HG02759 (cell line): ENCODE data around the gene CDH12.
"Not testable (repeated sequence)": the region's sequence is repeated elsewhere in the genome, so short reads cannot be mapped to it uniquely, and the experiment has no call there.

Experiments used
- ATAC-seq: cut with Tn5 transposase; IDR thresholded peaks from one replicate; pipeline ENCODE4 v1.9.1; 2021; ENCODE audit warnings: mild to moderate bottlenecking, moderate library complexity; ENCODE audit not compliant: unreplicated experiment

Gene CDH12

DNA sequence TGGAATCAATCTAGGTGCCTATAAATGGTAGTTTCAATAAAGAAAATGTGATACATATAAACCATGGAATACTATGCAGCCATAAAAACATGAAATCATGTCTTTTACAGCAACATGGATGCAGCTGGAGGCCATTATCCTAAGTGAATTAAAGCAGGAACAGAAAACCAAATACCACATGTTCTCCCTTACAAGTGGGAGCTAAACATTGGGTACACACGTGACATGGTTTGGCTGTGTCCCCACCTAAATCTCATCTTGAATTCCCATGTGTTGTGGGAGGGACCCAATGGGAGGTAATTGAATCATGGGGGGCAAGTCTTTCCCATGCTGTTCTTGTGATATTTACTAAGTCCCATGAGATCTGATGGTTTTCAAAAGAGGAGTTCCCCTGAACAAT, 78.9 kb downstream of the CDH12 start:
- ATAC-seq = not testable (repeated sequence)

- ATAC-seq = no peak
Observed at GRCh38 chr5:22764736-22765135, 88.4 kb downstream of the CDH12 start.

- no peak for ATAC-seq
Observed at GRCh38 chr5:22757776-22758175, 95.4 kb downstream of the CDH12 start.

GRCh38 chr5:22754155-22754554, 99.0 kb downstream of the CDH12 start:
- ATAC-seq = no peak

DNA sequence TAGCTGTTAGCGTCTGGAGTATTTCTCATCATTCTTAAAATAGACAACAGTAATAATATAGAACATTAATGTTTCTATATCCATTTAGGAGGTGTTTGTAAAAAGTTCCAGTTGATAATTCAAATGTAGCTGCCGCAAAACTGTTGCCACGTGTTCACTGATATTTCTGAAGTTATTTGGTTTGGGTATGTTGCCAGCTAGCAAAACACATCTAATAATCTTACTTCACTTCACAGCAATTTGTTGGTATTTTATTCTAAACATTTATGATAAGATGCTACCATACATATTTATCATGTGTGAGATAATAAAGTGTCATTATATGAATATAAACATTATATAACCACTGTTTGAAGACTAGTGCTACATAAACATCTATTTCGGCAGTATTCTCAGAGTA, 101.6 kb downstream of the CDH12 start:
- no peak for ATAC-seq

DNA sequence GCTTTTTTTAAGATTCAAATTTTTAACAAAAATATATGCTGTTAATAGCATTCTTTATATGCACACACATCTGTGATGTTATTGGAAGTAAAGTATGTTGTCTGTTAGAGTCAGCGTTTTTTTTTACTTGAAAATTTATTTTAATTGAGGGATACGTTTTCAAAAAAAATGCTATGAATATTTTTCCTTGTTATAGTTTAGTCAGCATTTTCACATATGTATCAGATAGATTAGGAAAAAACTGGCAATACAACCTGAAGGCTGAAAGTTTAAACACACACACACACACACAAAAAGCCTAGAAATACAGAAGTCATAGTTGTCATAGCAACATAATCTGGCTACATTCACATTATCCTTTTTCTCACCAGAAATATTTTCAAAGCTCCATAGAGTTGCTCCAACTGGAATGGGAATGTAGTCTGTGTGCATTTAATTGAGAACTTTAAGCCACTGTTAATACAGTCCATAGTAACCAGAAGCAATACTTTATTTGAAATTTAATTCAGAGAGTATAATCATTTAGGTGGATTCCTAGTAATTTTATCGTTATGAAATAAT, 116.6 kb downstream of the CDH12 start:
- no peak for ATAC-seq

DNA sequence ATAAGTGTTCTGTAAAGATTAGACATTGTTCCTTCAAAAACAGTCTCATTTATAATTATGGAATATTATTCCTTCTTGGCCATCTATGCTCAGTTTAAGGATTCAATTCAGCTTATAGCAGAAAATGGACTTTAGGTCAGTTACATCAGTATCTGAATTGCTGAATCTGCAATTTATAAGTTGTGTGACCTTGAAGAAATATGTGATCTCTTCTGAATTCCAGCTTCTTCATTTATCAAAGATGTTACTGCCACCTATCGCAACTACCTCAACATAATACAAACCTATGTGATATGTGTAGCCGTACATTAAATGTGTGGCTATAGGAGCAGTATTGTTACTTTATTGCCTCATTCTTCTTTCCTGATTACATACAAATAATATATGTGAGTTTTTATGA, 118.2 kb downstream of the CDH12 start:
- ATAC-seq = no peak

DNA sequence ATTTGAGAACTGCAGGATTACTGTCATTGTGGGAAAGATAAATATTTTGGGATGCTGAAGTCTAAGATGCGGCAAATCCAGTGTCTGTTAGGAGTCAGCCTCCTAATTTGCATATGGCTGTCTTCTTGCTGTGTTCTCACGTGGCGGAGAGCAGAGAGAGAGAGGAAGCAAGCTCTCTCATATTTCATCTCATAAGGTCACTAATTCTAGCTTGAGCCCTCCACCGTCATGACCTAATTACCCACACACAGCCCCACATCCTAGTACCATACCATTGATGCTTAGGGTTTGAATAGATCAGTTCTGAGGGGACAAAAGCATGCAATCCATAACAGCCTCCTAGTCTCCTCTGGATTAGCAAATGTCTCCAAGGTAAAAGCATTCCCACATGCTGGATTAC, 124.5 kb downstream of the CDH12 start:
- ATAC-seq = no peak

GRCh38 chr5:22722491-22722890, 130.7 kb downstream of the CDH12 start:
- no peak for ATAC-seq

- no peak for ATAC-seq
Observed at GRCh38 chr5:22722056-22722455, 131.1 kb downstream of the CDH12 start.

- ATAC-seq = no peak
Observed at GRCh38 chr5:22719842-22720241, 133.3 kb downstream of the CDH12 start.

DNA sequence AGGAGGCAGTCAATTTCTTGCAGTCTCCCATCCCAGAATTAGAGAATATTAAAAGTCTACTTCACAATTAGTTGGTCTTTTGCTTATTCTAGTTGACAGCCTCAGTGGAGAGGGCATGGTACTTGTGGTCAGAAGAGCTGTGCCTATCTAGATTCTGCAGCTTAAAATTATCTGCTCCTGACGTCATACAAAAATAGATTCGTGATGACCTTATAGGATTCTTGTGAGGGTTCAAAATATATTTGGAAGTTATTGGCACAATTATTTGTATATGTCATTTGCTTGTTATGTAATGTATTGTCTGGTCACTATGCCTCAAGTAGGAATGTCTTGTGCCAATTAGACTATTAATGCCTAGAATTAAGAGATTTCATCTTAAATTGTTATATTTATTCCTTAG, 142.5 kb downstream of the CDH12 start:
- no peak for ATAC-seq

- no peak for ATAC-seq
Observed at GRCh38 chr5:22709743-22710142, 143.4 kb downstream of the CDH12 start.

GRCh38 chr5:22708770-22709328, 144.3 kb downstream of the CDH12 start:
- ATAC-seq = no peak

GRCh38 chr5:22706901-22707300, 146.2 kb downstream of the CDH12 start:
- ATAC-seq = no peak

GRCh38 chr5:22699319-22699718, 153.8 kb downstream of the CDH12 start:
- ATAC-seq = no peak

DNA sequence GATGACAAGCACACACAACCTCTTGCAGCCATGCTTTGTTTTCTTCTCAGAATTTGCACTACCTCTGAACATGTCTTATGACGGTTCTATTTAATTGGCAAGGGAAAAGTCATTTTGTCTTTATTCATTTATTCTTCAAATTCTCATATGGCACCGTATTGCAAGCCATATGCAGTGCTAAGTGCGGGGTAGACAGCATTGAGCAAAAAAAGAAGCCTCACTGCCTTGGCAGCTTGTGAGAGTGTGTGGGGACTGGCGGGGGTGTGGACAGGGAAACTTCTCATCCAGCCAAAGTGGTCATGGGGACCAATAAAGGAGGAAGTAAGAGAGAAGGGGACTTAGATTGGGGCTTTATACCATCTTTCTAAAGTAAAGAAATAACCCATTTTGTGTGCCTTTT, 160.0 kb downstream of the CDH12 start:
- ATAC-seq = no peak

DNA sequence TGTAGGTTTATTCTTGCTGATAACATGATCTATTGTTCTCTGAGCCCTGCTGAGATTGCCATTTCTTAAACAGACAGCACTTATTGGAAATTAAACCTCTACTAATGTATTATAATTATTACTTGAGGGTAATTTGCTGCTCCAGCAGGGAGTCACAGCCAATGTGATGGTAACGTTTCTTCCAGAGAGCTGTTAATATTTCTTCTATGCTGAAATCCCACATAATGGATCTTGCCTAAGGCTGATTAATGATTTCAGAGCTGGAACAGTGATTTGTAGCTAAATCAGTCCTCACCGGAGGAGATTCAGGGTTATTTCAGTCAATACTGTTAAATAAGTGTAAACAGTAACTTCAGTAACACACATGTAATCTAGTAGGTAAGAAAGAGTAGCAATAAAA, 170.1 kb downstream of the CDH12 start:
- ATAC-seq = no peak

- ATAC-seq = no peak
Observed at GRCh38 chr5:22678886-22679285, 174.3 kb downstream of the CDH12 start.

GRCh38 chr5:22673131-22673530, 180.0 kb downstream of the CDH12 start:
- no peak for ATAC-seq

- no peak for ATAC-seq
Observed at GRCh38 chr5:22669345-22669744, 183.8 kb downstream of the CDH12 start.

GRCh38 chr5:22665801-22666200, 187.3 kb downstream of the CDH12 start:
- no peak for ATAC-seq

GRCh38 chr5:22663134-22663533, 190.0 kb downstream of the CDH12 start:
- no peak for ATAC-seq
